Skeletal muscle cell (primary cell): Measurements from ENCODE around the gene TSC22D1.
"Not testable (repeated sequence)": the region's sequence is repeated elsewhere in the genome, so short reads cannot be mapped to it uniquely, and the experiment has no call there.

ENCODE experiments used
- DNase-seq: peaks from one replicate; pipeline ENCODE4 v3.0.0-alpha.2; 2010; ENCODE audit warnings: low read depth
- H3K4me3 ChIP-seq: 2 replicates; pipeline ENCODE4 v1.5.1; 2011; ENCODE audit warnings: low read depth, mild to moderate bottlenecking, control low read depth, low read length, moderate library complexity

Gene TSC22D1

DNA sequence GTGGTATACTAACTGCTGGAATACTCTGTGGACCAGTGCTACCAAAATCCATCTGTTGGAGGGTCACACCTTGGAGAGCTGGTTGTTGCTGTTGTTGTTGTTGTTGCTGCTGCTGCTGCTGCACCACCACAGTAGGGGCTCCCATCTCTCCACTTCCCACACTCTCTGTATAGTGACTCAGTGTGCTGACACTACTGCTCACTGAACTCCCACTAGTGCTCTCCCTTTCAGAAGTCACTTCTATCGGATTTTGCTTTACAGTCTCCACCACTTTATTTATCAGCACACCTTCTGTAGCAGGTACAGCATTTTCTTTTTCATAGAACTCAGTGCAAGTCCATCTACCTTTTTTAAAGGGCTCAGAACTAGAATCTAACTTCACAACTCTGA, 1.7 kb downstream of the TSC22D1 start:
- DNase-seq = no peak
- peak overlapping the region; percentile 77 for H3K4me3 ChIP-seq

DNA sequence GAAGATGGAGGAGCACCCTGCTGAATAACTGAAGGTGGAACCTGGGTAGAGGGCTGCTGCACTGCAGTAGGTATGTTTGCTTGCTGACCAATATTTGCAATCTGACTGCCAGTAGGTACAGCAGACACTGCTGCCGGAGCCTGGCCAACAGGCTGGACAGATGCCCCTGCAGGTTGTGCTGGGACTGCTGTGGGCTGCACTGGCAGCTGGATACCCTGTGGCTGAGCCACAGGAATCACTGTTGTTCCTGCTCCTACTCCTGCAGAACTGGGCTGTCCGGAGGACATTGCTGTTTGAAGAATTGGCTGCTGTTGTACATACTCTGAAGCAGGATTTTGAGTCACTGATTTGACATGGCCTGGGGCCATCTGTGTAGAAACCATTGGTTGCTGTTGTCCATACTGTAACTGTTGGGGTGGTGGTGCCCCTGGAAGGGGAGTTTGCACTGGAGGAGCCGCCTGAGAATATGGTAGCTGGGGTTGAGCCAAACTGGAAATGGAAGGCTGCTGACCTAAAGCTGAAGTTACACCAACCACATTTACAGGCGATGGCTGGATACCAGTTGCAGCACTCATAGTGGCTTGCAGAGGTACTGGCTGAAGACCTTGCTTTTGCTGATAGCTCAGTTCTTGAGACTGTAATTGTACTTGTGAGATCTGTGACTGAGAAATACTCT, 2.2 kb downstream of the TSC22D1 start:
- peak; percentile 13 for DNase-seq
- H3K4me3 ChIP-seq = peak overlapping the region; percentile 12

DNA sequence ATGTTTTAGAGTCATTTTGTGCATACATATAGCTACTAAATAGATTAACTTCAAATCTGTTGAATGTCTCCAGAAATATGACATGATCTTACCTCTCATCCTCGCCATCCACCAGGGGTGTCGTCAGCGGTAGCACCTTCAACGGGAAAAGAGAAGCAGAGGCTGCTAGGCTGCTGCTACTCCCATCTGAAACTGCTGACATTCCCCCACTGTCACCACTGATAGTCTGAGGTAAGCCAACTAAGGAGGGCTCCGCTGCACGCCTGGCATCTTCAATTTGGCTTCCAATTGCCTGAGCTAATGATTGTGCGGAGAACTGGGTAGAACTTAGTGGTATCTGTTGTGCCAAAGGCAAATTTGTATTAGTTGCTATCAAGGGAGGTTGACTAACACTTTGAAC, 3.1 kb downstream of the TSC22D1 start:
- H3K4me3 ChIP-seq = peak overlapping the region; percentile 17
- no peak for DNase-seq

DNA sequence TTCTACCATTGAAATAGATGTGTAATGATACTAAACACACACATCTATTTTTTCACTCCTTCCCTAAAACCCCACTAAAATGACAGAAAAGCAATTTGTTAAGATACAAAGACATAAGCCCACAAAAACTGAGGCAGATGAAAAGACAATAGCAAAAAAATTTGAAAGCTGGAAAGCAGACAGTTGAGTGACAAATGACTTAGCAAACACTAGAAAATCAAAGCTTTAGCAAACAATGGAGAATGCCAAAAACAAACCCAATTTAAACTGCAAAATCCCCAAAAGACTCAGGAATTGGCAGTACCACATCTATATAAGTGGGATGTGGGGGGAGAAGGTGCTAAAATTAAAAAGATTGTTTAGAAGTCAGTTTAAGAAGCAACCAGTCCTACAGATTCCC, 9.5 kb downstream of the TSC22D1 start:
- no peak overlapping the region for H3K4me3 ChIP-seq
- DNase-seq = no peak

DNA sequence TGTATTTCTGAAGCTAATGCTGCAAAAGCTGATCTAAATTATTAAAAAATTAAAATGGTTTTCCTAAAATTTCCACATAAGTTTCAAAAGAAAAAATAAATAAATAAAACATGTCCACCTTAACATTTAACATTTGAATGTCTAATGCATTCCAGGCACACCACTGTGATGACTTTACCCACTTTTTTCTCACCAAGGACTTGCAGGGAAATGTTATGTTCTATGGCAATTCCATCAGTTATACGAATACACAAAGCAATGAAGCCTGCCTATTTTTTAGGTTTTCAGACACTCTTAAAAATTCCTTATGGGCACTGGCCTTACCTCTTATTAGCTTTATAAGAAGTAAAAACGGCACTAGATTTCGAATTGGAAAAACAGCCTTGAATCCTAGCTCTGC, 10.2 kb downstream of the TSC22D1 start:
- no peak for DNase-seq
- H3K4me3 ChIP-seq = no peak overlapping the region

DNA sequence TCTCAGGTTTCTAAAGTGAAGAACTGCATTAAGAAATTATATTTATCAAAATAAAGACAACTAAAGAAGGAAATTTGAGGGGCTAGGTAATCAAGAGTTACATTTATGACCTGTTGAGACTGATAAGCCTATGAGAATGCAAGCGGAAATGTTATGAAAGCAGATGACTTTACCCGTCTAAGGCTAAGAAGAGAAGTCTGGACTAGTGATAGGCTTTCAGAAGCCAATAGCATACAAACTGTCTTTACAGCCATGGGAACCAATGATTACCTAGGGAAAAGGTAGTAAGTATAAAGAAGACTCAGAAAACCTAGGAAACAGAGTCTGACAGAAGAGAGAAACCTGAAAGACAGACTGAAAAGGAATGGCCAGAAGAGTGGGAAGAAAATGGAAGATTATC, 11.2 kb downstream of the TSC22D1 start:
- H3K4me3 ChIP-seq = no peak overlapping the region
- DNase-seq = no peak

DNA sequence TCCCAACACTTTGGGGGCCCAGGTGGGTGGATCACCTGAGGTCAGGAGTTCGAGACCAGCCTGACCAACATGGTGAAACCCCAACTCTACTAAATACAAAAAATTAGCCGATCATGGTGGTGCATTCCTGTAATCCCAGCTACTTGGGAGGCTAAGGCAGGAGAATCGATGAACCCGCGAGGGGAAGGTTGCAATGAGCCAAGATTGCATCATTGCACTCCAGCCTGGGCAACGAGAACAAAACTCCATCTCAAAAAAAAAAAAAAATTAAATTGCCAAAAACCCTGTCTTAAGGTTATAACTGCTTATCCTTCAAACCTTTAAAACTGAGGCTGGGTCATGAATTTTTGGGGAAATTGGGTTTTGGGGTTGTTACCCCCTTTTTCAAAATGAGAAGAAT, 13.3 kb downstream of the TSC22D1 start:
- not testable (repeated sequence) for H3K4me3 ChIP-seq, DNase-seq

DNA sequence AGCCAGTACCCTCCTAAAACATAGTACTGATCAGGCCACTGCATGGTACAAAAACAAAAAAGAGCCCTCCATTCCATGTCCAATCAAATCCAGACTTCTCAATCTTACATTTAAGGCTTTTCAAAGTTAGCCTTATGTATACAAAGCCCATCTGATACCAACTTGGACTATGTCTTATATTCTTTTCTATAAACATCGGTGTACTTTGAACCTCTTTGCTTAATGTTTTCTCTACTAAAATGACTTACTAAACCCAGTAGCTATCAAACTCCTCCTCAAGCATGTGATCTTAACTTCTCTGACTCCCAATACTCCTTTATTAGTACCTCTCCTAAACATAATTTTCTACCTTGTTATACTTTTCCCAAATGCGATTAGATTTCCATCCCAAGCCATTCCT, 14.8 kb downstream of the TSC22D1 start:
- DNase-seq = no peak
- H3K4me3 ChIP-seq = no peak overlapping the region

DNA sequence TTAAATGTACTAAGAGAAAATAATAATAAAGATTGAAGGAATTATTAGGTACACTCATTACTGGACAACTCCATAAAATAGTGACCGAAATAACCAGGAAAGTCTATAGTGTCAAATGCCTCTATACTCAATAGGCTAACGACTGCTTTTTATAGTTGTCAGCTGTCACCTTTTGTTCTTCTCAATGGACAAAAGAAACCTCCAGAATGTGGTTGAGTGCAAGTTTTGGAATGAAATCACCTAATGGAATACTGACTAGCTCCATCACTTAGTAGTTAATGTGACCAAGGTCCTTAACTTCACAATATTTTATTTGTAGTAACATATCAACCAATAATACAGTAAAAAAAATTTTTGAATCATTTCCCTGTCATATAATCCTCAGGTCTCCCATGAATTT, 18.1 kb downstream of the TSC22D1 start:
- DNase-seq = no peak
- no peak overlapping the region for H3K4me3 ChIP-seq

DNA sequence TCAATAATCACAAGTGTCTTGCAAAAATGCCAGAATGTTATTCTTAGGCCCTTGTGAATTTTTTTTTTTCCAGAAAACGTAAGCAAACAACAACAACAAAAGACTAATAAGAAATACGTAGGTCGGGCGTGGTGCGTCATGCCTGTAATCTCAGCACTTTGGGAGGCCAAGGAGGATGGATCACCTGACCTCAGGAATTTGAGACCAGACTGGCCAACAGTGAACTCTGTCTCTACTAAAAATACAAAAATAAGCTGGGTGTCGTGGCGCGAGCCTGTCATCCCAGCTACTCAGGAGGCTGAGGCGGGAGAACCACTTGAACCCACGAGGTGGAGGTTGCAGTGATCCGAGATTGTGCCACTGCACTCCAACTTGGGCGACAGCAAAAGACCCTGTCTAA, 20.9 kb downstream of the TSC22D1 start:
- no peak overlapping the region for H3K4me3 ChIP-seq
- DNase-seq = no peak

DNA sequence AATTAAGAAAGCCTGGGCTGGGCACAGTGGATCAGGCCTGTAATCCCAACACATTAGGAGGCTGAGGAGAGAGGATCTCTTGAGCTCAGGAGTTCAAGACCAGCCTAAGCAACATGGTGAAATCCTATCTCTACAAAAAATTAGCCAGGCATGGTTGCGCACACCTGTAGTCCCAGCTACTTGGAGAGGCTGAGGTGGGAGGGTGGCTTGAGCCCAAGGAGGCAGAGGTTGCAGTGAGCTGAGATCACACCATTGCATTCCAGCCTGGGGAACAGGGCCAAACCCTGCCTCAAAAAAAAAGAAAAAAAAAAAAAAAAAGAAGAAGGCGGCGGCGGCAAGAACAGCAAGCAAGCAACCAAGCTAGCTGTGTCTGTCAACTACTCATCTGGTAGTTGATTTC, 26.7 kb downstream of the TSC22D1 start:
- no peak overlapping the region for H3K4me3 ChIP-seq
- no peak for DNase-seq

DNA sequence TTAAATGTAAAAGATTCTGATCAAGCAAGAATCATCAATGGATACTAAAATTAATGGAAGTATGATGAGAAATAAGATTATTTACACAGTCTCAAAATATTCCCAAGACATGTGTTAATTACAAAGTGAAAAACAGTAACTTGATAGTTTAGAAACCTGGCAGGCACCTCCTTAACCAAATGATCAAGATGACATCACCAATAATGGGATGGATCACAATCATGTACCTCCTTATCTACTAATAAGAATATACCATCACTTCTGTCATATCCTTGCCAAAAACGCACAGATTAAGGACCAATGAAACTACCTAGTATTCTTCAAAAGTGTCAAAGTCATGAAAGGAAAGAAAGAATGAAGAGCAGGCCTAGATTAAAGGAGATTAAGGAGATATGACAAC, 30.0 kb downstream of the TSC22D1 start:
- no peak for DNase-seq
- no peak overlapping the region for H3K4me3 ChIP-seq

DNA sequence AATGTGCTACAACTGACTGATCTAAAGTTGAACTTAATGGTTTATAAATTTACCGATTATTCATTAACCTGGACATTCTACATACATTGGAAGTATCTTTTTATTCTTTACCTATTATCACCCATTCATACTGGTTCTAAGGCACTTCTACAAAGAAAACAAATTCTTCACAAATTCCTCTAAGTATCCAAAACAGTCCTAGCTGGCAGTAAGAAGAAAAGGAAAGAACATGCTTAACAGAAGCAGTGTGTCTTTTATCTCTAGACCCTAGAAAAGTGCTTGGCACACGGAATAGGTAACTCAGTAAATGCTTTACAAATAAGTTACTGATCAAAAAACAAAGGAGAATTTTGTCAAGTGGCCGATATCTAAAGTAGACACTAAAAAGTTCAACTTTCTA, 32.8 kb downstream of the TSC22D1 start:
- H3K4me3 ChIP-seq = no peak overlapping the region
- no peak for DNase-seq

DNA sequence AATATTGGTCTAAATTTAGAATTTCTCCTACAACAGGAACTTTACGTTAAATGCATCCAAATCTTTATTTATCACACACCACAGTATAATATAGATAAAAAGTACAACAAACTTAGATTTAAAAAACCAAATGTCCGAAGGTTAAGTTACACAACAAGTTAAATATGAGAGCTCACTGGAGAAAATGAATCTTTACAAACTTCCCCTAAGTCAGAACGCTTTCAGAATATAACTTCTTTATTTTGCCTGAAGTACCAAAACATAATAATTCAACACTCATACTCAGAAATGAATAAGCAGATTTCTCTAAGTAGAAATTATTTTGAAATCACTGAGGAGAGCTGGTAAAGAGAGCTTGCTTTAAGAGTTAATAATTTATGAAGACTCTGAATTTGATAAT, 33.8 kb downstream of the TSC22D1 start:
- DNase-seq = no peak
- no peak overlapping the region for H3K4me3 ChIP-seq

DNA sequence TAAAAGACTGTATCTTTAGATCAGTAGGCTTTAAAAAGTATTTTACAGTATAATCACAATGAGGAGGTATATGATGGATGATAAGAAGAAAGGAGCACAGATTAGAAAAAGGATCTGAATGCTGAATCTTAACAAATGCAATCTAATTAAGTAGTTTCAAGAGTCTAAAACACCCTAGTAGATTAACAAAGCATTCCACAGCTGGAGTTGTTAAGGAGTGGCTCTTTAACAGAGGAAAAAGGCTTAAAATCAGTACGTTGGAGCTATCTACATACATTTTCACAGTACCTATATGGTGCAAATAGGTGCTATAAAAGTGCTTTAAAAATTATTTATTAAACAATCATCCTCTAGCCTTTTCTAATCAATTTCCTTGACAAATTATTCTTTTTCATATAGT, 34.5 kb downstream of the TSC22D1 start:
- H3K4me3 ChIP-seq = no peak overlapping the region
- DNase-seq = no peak

DNA sequence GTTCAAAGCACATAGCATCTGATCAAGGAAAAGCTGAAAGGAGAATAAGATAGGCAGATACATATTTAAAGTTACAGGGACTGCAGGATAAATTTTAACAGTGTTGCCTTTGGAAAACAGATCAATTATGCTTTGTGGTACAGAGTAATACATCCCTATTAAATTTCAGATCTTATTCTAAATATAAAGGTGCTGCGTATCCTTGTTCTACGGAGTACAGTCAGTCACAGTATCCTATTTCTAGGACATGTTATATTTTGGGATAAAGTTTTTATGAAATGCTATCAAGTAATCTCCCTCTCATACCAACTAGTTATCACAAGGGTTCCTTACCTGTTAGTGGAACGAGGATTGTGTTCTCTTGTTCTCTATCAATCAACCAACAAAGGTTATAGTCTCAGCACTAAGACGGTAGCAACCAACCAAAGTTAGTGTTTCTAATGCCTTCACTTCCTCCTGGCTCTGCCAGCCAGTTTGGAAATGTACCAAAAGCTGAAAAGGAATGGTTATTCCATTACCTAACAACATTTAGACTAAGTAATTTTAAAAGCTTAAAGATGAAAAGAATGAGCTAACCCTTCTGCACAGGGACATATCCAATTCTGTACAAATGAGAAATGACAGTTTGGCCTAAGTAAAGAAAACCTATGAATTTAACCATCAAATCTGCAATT, 35.2 kb downstream of the TSC22D1 start:
- no peak for DNase-seq
- no peak overlapping the region for H3K4me3 ChIP-seq

DNA sequence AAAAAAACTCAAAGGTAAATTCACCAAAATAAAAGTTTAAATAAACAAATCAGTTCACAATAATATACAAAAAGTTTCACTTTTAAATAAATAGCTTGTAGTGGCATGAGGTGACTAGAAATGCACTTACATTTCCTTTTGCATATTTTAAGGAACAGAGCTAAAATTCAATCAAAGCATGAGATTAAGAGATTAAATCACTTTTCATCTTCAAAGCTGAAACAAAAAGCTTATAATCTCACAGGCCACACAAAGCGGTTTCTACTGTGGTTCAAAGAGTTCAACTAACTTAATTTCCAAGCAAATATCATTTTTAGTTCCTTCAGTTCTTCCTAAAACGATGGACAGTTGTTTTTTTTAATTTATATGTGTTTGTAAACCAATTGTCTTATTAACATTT, 38.9 kb downstream of the TSC22D1 start:
- no peak for DNase-seq
- no peak overlapping the region for H3K4me3 ChIP-seq

DNA sequence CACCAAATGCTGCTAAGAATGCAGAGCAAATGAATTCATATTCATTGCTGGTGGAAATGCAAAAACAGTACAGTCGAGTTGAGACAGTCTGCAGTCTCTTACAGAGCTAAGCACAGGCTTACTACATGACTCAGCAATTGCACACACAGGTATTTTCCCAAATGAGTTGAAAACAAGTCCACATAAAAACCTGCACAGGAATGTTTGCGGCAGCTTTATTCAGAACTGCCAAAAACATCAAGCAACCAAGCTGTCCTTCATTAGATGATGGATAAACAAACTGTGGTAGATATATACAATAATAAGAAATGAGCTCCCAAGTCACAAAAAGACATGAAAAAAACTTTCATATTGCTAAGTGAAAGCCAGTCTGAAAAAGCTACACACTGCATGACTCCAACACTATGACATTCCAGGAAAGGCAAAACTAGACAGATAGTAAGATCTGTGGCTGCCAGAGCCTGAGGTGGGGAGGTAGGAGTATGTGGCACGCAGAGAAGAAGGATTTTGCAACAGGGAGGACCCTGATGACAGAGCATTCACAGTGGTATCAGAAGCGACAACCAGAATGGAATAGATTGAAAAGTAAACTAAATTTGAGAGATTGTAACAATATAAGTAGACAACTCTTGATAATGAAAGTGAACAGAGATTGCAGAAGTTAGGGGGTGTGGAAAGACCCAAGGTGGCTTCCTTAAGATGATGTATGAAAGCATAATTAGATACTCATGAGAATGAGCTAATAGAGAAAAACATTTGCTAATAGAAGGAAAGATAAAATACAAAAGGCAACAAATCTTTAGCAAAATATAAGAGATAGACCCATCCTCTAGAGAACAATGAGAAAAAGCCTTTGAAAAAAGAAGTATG, 52.7 kb downstream of the TSC22D1 start:
- DNase-seq = peak; percentile 25
- H3K4me3 ChIP-seq = no peak overlapping the region

DNA sequence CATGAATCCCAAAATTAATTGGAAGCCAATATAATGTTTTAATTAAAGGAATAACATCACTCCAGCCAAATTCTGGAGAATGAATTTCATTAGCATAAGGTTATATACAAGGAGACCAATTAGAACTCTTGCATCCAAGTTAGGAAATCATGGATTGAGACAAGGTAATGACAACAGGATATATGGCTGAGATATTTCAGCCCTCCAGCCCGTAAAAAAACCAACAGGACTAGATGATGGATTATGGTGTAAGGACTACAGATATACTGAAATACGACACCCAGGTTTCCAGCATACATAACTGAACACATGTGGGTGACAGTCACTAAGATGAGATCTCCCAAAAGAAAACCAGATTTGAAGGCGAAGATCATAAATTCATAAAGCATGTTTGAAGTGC, 56.5 kb downstream of the TSC22D1 start:
- no peak for DNase-seq
- no peak overlapping the region for H3K4me3 ChIP-seq

DNA sequence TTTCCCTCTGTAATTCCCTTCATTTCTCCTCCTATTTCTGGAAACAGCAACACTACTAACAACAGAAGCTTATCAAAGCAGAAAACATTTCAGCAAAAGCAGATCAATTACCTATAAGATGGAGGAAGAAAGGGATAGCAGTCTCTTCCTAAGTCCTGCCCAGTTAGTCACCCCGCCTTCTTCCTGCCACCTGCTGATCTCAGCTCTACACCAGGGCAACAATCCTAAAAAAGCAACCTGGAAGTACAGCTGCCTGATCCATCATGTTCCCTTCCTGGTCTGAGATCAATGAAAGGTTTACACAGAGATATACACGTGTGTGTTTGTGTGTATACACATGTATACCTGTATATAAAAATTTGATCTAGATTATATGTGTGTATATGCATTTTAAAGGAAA, 59.4 kb downstream of the TSC22D1 start:
- DNase-seq = no peak
- no peak overlapping the region for H3K4me3 ChIP-seq

DNA sequence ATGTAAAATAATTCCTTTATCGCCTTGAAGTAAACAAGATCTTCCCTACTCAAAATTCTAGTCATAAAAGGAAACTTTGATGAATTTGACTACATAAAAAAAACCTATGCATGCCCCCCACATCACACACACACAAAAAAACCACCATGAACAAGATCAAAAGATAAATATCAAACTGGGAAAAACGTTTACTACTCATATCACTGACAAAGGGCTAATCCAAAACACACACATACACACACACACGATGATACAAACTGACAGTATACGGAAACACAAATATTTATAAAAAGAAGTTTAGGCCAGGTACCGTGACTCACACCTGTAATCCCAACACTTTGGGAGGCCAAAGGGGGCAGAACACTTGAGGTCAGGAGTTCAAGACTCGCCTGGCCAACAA, 61.9 kb downstream of the TSC22D1 start:
- no peak overlapping the region for H3K4me3 ChIP-seq

More for the DNA sequence above, 61.9 kb downstream of the TSC22D1 start:
- no peak for DNase-seq
